Mesenchymal stem cell (in vitro differentiated cells and primary cell): ENCODE measurements around the gene ABCC9.
"Not testable (repeated sequence)": the region's sequence is repeated elsewhere in the genome, so short reads cannot be mapped to it uniquely, and the experiment has no call there.

ENCODE experiments used
- DNase-seq: peaks from one replicate; pipeline ENCODE4 v3.0.0-alpha.2; 2013
- H2AFZ ChIP-seq: one replicate; pipeline ENCODE4 v1.6.1; 2013; ENCODE audit warnings: low read depth, mild to moderate bottlenecking, control low read depth, inconsistent platforms, low read length, moderate library complexity
- H2AK5ac ChIP-seq: 2 replicates; pipeline ENCODE4 v1.6.1; 2013; ENCODE audit warnings: low read length, moderate library complexity, mild to moderate bottlenecking, inconsistent platforms; ENCODE audit not compliant: severe bottlenecking
- H2BK120ac ChIP-seq: one replicate; pipeline ENCODE4 v1.6.1; 2013; ENCODE audit warnings: low read depth, mild to moderate bottlenecking, inconsistent platforms, low read length, moderate library complexity
- H2BK12ac ChIP-seq, 2 experiments: one replicate each; pipeline ENCODE4 v1.6.1; 2013; ENCODE audit warnings: inconsistent platforms in 2 of 2, low read length in 2 of 2, mild to moderate bottlenecking in 2 of 2, moderate library complexity in 2 of 2, control low read depth in 1 of 2
- H2BK15ac ChIP-seq: one replicate; pipeline ENCODE4 v1.6.1; 2013; ENCODE audit warnings: mild to moderate bottlenecking, low read depth, inconsistent platforms; ENCODE audit not compliant: poor library complexity, severe bottlenecking
- H2BK5ac ChIP-seq: 2 replicates; pipeline ENCODE4 v1.6.1; 2013; ENCODE audit warnings: low read depth, mild to moderate bottlenecking, low read length, control low read depth, inconsistent platforms; ENCODE audit not compliant: poor library complexity, severe bottlenecking
- H3K14ac ChIP-seq, 2 experiments: one replicate each; pipeline ENCODE4 v1.6.1; 2013; ENCODE audit warnings: inconsistent platforms in 2 of 2, low read length in 2 of 2, control low read depth in 1 of 2, mild to moderate bottlenecking in 1 of 2, moderate library complexity in 1 of 2
- H3K18ac ChIP-seq, 2 experiments: one replicate each; pipeline ENCODE4 v1.6.1; 2013; ENCODE audit warnings: inconsistent platforms in 2 of 2, low read length in 2 of 2, control low read depth in 1 of 2, low read depth in 1 of 2, mild to moderate bottlenecking in 1 of 2
- H3K23ac ChIP-seq, 2 experiments: one replicate each; pipeline ENCODE4 v1.6.1; 2013; ENCODE audit warnings: inconsistent platforms in 2 of 2, low read length in 2 of 2, mild to moderate bottlenecking in 2 of 2, moderate library complexity in 2 of 2, control low read depth in 1 of 2
- H3K27ac ChIP-seq: 2 replicates; pipeline ENCODE4 v1.5.1; 2013; ENCODE audit warnings: mild to moderate bottlenecking, moderate library complexity, low read length, control low read depth, inconsistent platforms; ENCODE audit not compliant: poor library complexity, severe bottlenecking
- H3K27me3 ChIP-seq, 2 experiments: 2 replicates each; pipeline versions ENCODE4 v1.6.1 to v1.7.0; 2013; ENCODE audit warnings: low read length in 2 of 2, mild to moderate bottlenecking in 2 of 2, moderate library complexity in 2 of 2, control low read depth in 1 of 2, inconsistent platforms in 1 of 2; ENCODE audit not compliant: control insufficient read depth in 1 of 2, insufficient read depth in 1 of 2
- H3K36me3 ChIP-seq, 2 experiments: 2 replicates each; pipeline versions ENCODE4 v1.6.1 to v1.7.0; 2013; ENCODE audit warnings: low read length in 2 of 2, control low read depth in 1 of 2, inconsistent platforms in 1 of 2, low read depth in 1 of 2, mild to moderate bottlenecking in 1 of 2; ENCODE audit not compliant: insufficient read depth in 2 of 2, control insufficient read depth in 1 of 2
- H3K4ac ChIP-seq, 2 experiments: one replicate each; pipeline ENCODE4 v1.6.1; 2013; ENCODE audit warnings: inconsistent platforms in 2 of 2, low read length in 2 of 2, mild to moderate bottlenecking in 2 of 2, moderate library complexity in 2 of 2, control low read depth in 1 of 2, low read depth in 1 of 2
- H3K4me1 ChIP-seq: 2 replicates; pipeline ENCODE4 v1.6.1; 2013; ENCODE audit warnings: low read depth, low read length, control low read depth; ENCODE audit not compliant: control insufficient read depth, insufficient read depth
- H3K4me2 ChIP-seq: 2 replicates; pipeline ENCODE4 v1.6.1; 2013; ENCODE audit warnings: low read length, mild to moderate bottlenecking, inconsistent platforms; ENCODE audit not compliant: poor library complexity, severe bottlenecking
- H3K4me3 ChIP-seq, 2 experiments: 2 replicates each; pipeline versions ENCODE4 v1.5.1 to v1.7.0; 2013; ENCODE audit warnings: low read length in 2 of 2, mild to moderate bottlenecking in 2 of 2, control low read depth in 1 of 2, low read depth in 1 of 2; ENCODE audit not compliant: insufficient read depth in 1 of 2
- H3K79me1 ChIP-seq: replicated peaks from 2 replicates; pipeline ENCODE4 v1.6.1; 2013; ENCODE audit warnings: mild to moderate bottlenecking, control low read depth, low read length, inconsistent platforms; ENCODE audit not compliant: poor library complexity, severe bottlenecking
- H3K9ac ChIP-seq: 2 replicates; pipeline ENCODE4 v1.7.0; 2013; ENCODE audit warnings: mild to moderate bottlenecking, low read length, moderate library complexity
- H3K9me3 ChIP-seq: 2 replicates; pipeline ENCODE4 v1.7.0; 2013; ENCODE audit warnings: mild to moderate bottlenecking, low read length; ENCODE audit not compliant: control insufficient read depth
- H4K8ac ChIP-seq: one replicate; pipeline ENCODE4 v1.6.1; 2013; ENCODE audit warnings: inconsistent platforms, mild to moderate bottlenecking, low read length, moderate library complexity
- H4K91ac ChIP-seq: one replicate; pipeline ENCODE4 v1.6.1; 2013; ENCODE audit warnings: mild to moderate bottlenecking, low read length, inconsistent platforms
- WGBS: methylation state at CpG from one replicate; pipeline ENCODE4 v1.1.7; 2013; ENCODE audit warnings: mixed read lengths; 5-methylcytosine and 5-hydroxymethylcytosine counted together

Gene ABCC9

GRCh38 chr12:21812340-21812739, 128.9 kb downstream of the ABCC9 start:
- not testable (repeated sequence) for H3K27me3 ChIP-seq, H3K4me3 ChIP-seq, H3K14ac ChIP-seq, DNase-seq, H3K4ac ChIP-seq, H3K27ac ChIP-seq, H3K9ac ChIP-seq, H4K91ac ChIP-seq, H2BK12ac ChIP-seq, H3K4me2 ChIP-seq, H3K36me3 ChIP-seq, H2AFZ ChIP-seq, H3K79me1 ChIP-seq, H2BK120ac ChIP-seq, H2BK15ac ChIP-seq, H3K23ac ChIP-seq, H4K8ac ChIP-seq, H3K4me1 ChIP-seq, H3K9me3 ChIP-seq, H2BK5ac ChIP-seq, H3K18ac ChIP-seq, H2AK5ac ChIP-seq
- 80% methylated on average over 1 of the region's 2 CpGs for WGBS

GRCh38 chr12:21809100-21809499, 132.1 kb downstream of the ABCC9 start:
- Histone ChIP-seq H2BK12ac (no peak overlapping the region), H4K91ac (no peak overlapping the region), H2BK15ac (no peak overlapping the region), H2AK5ac (no peak overlapping the region), H3K14ac (no peak overlapping the region), H2BK120ac (no peak overlapping the region), H3K9me3 (no peaks in the 10 kb centered on the region), H3K36me3 (no peaks in the 10 kb centered on the region), H3K23ac (no peak overlapping the region), H3K4me2 (no peak overlapping the region), H3K4me1 (no peaks in the 10 kb centered on the region), H3K27ac (no peak overlapping the region), H3K79me1 (no peaks in the 10 kb centered on the region), H3K27me3 (no peaks in the 10 kb centered on the region), H2BK5ac (no peak overlapping the region), H3K9ac (no peak overlapping the region), H4K8ac (no peak overlapping the region), H3K18ac (no peak overlapping the region), H2AFZ (no peak overlapping the region), H3K4me3 (no peak overlapping the region), H3K4ac (no peak overlapping the region)
- DNase-seq = no peak

GRCh38 chr12:21806255-21806654, 135.0 kb downstream of the ABCC9 start:
- H2BK12ac ChIP-seq = no peak overlapping the region
- no peak overlapping the region for H2BK120ac ChIP-seq
- no peak overlapping the region for H3K18ac ChIP-seq
- no peaks in the 10 kb centered on the region for H3K9me3 ChIP-seq
- no peaks in the 10 kb centered on the region for H3K79me1 ChIP-seq
- H3K14ac ChIP-seq = no peak overlapping the region
- H3K4ac ChIP-seq = no peak overlapping the region
- H3K4me3 ChIP-seq = no peak overlapping the region
- no peak overlapping the region for H3K9ac ChIP-seq
- H4K91ac ChIP-seq = no peak overlapping the region
- H2AFZ ChIP-seq = no peak overlapping the region
- no peaks in the 10 kb centered on the region for H3K4me1 ChIP-seq
- H2AK5ac ChIP-seq = no peak overlapping the region
- no peak overlapping the region for H3K27ac ChIP-seq
- no peak overlapping the region for H3K4me2 ChIP-seq
- no peak for DNase-seq
- no peak overlapping the region for H3K23ac ChIP-seq
- H2BK15ac ChIP-seq = no peak overlapping the region
- H3K27me3 ChIP-seq = no peaks in the 10 kb centered on the region
- no peak overlapping the region for H2BK5ac ChIP-seq
- H3K36me3 ChIP-seq = no peaks in the 10 kb centered on the region
- H4K8ac ChIP-seq = no peak overlapping the region

- Histone ChIP-seq H4K91ac (no peak overlapping the region), H2BK12ac (no peak overlapping the region), H3K9ac (no peak overlapping the region), H3K4ac (no peak overlapping the region), H3K23ac (no peak overlapping the region), H2AFZ (no peak overlapping the region), H2BK5ac (peak overlapping the region; percentile 81), H3K18ac (no peak overlapping the region), H3K36me3 (no peaks in the 10 kb centered on the region), H3K4me3 (no peak overlapping the region), H3K9me3 (no peaks in the 10 kb centered on the region), H2AK5ac (no peak overlapping the region), H3K14ac (no peak overlapping the region), H3K27me3 (no peaks in the 10 kb centered on the region), H3K27ac (peak overlapping the region; percentile 97), H3K4me1 (no peaks in the 10 kb centered on the region), H3K79me1 (no peaks in the 10 kb centered on the region), H3K4me2 (no peak overlapping the region), H4K8ac (no peak overlapping the region), H2BK15ac (no peak overlapping the region), H2BK120ac (no peak overlapping the region)
- DNase-seq = no peak
- 80% methylated on average over 4 of the region's 4 CpGs for WGBS
Measured at GRCh38 chr12:21801522-21802288, 139.5 kb downstream of the ABCC9 start.
